Measurements from ENCODE around the gene CFAP52.

- TF ChIP-seq CTCF (IDR thresholded peaks at IDR 0.05) (no peak), POLR2A (IDR thresholded peaks at IDR 0.05) (peak in 1 of 2 donors; percentile 14), EP300 (IDR thresholded peaks at IDR 0.05) (peak in 1 of 4 donors; percentile 29)
These were observed 901 bp upstream of the CFAP52 start, which contains the start of gene STX8 for GRCh38 chr17:9575381-9576101.

Measured in sigmoid colon (tissue), 4 donors.